Erythroblast (primary cell): ENCODE data around the gene ZNF26.

ENCODE experiments used
- GATA1 ChIP-seq: IDR thresholded peaks from 2 replicates; pipeline ENCODE4 v1.6.1; 2011; ENCODE audit warnings: low read depth, mild to moderate bottlenecking, control low read depth, low read length, moderate library complexity
- POLR2A ChIP-seq: IDR thresholded peaks from 2 replicates; pipeline ENCODE4 v1.6.1; 2011; ENCODE audit warnings: mild to moderate bottlenecking, low read length

DNA sequence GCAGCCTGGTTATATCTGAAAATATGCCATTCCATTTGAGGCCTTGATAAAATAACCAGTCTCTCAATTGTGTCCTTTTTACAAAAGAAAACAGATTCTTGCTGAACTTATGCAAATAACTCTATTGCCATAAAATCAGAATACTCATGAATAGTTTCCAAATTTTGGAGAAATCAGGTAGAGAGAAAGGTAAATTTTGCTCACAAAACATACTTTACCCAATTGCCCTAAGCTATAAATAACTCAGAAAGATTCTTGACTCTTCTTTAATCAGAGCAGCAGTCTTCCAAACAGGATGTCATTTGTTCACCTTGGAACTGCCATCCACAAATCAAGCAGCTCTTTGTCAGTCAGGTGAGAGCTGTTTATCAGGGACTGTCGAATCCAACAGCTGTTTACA, 12.6 kb downstream of the ZNF26 start:
- TF ChIP-seq POLR2A (no peak), GATA1 (no peak)
